ENCODE results near the gene VANGL1. TPM values are rescaled to one million over a fixed set of nuclear protein-coding genes. Genes with fewer than 3 reads are reported as not detected.

VANGL1 gene
- polyA plus RNA-seq, 3 donors = 12.0 to 17.1 (median 14.1) TPM

GRCh38 chr1:115694805-115695204 is 53.0 kb downstream of the VANGL1 start:
- DNase-seq = no peak

DNA sequence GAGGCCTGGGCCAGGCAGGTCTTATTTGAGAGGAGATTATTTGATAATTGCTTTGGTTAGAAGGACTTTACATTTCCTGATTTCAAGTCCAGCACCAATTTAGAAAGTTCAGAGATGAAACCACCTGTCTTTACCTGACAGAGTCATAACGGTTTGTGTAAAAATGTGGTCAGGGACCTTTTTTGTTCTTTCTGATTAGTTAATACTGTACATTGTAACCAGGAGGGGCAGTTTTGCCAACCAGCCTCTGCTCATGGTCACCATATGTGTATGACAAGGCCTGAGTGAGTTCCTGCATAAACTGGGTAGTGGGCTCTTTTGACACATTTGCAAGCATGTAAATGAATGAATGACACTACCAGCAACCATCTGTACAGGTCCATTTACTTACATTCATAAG is 55.8 kb downstream of the VANGL1 start:
- DNase-seq = no peak

- DNase-seq = no peak
These were observed 59.3 kb downstream of the VANGL1 start for GRCh38 chr1:115701090-115701489.

GRCh38 chr1:115702959-115703358 is 61.2 kb downstream of the VANGL1 start:
- no peak for DNase-seq

GRCh38 chr1:115705085-115705951 is 63.5 kb downstream of the VANGL1 start:
- DNase-seq = peak; percentile 31

DNA sequence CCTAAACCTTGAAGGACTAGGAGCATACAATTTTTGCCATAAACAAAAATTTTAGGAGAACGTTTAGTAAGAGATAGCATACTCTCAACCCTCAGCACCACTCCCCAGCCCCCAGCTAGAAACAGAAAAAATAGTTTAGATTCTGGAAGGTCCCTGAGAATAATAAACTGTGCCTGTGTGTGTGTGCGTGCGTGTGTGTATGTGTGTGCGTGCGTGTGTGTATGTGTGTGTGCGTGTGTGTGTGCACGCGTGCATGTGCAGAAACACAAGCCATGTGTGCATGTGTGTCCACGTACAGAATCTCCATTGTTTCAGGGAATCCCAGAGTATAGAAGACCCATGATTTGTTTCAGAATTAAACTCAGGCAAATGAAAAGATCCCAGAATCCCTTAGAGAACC is 64.2 kb downstream of the VANGL1 start:
- no peak for DNase-seq

DNA sequence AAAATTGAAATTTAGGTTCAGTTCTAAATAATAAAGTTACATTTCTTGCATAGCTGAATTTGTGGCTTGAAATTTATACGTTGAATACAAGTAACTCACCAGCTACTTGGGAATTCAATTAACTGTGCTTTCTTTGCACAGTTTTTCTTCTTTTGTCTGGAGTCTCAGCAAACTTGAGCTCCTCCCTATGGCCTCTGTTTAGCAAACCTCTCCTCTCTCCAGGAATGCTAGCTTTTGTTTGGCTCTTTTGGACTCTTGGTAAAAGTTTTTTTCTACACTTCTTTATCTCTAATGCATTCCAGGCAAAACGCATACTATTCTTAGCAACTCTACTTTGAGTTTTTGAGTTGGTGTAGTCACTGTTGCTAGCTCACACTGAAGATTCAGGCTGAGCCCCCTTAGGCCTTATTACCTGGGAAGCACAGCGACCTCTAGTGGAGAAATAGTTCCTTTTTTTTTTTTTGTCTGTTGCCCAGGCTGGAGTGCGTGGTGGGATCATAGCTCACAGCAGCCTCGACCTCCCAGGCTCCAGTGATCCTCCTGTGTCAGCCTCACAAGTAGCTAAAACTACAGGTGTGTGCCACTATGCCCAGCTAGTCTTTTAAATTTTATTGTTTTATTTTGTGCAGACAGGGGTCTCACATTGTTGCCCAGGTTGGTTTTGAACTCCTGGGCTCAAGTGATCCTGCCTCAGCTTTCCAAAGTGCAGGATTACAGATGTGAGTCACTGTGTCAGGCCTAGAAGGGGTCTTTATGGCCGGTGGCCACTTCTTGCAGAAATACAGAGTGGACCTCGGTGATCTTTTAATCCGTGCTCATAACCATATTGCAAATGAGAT is 65.0 kb downstream of the VANGL1 start:
- DNase-seq = peak; percentile 48

DNA sequence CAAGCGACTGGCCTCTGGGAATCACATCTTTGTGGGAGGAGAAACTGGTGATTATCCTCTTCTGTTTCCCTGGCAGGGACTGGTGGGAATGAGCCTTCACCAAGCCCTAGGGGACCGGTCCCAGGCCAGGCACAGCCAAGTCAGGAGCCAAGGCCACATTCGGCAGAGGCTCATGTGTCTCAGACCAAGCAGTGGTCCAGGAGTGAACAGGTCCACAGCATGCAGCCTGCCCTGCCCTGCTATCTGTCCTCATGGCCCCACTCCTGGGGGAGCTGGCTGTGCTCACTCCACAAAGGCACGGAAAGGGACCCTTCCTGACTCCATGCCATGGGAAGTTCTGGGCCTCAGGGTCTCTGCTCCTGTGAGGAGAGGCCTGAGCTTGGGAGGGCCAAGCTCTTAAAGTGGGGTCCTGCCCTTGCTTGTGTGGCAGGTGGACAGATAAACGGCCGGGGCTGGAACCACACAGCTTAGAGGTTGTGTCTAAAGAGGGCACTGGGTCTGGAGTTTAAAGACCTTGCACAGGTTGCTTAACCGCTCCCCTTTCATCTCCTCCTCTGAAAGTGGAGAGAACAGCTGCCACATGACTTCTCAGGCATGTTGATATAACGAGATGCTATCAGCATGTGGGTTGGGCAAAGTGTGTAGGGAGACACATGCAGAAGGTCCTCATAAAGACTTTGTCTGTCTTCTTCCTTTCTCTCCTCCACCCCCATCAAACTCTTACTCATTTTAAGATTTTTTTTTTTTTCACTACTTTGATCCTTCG is 69.3 kb downstream of the VANGL1 start:
- DNase-seq = no peak

DNA sequence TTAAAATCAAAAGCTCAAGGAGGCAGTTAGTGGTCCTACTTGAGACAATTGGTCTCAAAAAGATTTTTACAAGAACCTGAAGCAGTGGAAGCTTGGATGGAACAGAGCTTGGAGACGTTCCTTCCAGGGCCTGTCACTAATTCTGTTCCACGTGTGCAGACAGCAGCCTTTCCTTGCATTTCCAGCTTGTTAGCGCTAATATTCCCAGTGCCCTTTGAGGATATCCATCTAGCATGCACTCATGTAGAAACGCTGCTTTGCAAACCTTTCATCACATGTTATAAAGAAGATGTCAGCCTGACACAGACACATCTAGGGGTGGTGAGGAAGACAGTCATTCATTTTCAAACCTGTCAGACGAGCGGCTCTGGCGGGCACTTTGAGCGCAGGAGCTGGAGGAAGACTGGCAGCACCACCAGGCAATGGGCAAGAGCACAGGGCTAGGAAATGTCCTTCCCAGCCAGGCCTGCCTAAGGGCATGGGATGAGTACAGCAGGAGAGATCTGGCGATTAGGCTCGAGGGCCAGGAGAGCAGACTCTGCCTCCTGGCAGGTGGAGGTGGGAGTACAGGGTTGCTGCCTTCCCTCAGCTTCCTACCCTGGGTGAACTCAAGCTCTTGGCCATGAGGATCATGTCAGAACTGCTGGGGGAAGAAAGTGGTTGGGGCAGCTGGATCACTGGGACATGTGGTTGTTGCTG is 71.3 kb downstream of the VANGL1 start:
- no peak for DNase-seq

DNA sequence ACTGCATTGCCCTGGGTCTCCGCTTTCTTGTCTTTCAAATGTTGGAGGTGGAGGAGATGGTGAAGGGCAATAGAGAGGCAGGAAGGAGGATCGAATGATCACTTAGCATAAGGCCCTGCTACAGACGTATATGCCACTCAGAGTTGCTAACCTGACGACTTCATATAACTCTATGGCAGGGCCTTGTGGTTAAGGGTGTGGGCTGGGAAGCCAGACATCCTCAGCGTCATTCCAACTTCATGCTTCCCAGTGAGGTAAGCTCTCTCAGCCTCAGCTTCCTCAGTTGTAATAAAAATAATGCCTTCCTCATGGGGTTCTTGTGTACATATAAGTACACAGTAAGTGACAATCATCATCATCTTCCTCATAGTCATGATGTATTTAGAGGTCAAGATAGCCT is 72.1 kb downstream of the VANGL1 start:
- no peak for DNase-seq

- DNase-seq = peak; percentile 78
These were observed 72.9 kb downstream of the VANGL1 start for GRCh38 chr1:115714572-115715141.

- peak; percentile 38 for DNase-seq
These were observed 75.8 kb downstream of the VANGL1 start for GRCh38 chr1:115717541-115717940.

- DNase-seq = no peak
These were observed 76.4 kb downstream of the VANGL1 start for GRCh38 chr1:115718011-115718754.

GRCh38 chr1:115719285-115719684 is 77.5 kb downstream of the VANGL1 start:
- DNase-seq = no peak

- no peak for DNase-seq
These were observed 80.5 kb downstream of the VANGL1 start for GRCh38 chr1:115722221-115722620.

DNA sequence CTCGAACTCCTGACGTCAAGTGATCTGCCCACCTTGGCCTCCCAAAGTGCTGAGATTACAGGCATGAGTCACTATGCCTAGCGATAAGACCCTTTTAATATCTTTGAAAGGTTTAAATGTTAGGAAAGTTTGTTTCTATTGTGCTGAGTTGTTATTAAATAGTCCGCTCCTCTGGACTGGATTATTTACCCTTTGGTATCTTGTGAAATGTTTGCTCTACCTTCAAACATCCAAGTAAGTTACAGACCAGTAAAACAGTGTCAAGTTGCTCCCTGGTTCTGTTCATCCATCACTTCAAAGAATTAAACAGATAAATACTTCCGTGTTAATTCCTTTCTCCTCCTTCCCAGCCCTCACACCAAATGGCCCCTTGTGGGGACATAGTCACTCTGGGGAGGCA is 82.0 kb downstream of the VANGL1 start:
- DNase-seq = no peak

- no peak for DNase-seq
These were observed 83.8 kb downstream of the VANGL1 start for GRCh38 chr1:115725600-115725999.

- no peak for DNase-seq
These were observed 84.4 kb downstream of the VANGL1 start for GRCh38 chr1:115726161-115726560.

GRCh38 chr1:115726570-115726969 is 84.8 kb downstream of the VANGL1 start:
- no peak for DNase-seq

GRCh38 chr1:115727706-115728249 is 86.0 kb downstream of the VANGL1 start:
- DNase-seq = peak; percentile 67
